ENCODE data around the gene LENEP.
"Not testable (repeated sequence)": the region's sequence is repeated elsewhere in the genome, so short reads cannot be mapped to it uniquely, and the experiment has no call there.

LENEP gene

DNA sequence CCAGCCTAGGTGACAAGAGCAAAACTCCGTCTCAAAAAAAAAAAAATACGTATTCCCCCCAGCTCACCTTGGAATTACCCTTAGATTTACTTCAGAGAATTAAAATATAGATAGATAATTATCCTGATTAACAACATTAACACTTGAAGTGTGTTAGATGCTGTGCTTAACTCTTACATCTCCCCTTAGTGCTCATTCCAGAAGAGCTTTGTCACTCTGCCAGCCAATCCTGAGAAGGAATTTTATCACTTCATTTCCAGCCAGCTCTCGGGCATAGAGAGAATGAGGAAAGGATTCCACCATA lies 21.2 kb upstream of the LENEP start:
- peak overlapping the region; percentile 85 for H3K4me3 ChIP-seq (ENCODE audit: low read length)
- TF ChIP-seq, protein P1, sequence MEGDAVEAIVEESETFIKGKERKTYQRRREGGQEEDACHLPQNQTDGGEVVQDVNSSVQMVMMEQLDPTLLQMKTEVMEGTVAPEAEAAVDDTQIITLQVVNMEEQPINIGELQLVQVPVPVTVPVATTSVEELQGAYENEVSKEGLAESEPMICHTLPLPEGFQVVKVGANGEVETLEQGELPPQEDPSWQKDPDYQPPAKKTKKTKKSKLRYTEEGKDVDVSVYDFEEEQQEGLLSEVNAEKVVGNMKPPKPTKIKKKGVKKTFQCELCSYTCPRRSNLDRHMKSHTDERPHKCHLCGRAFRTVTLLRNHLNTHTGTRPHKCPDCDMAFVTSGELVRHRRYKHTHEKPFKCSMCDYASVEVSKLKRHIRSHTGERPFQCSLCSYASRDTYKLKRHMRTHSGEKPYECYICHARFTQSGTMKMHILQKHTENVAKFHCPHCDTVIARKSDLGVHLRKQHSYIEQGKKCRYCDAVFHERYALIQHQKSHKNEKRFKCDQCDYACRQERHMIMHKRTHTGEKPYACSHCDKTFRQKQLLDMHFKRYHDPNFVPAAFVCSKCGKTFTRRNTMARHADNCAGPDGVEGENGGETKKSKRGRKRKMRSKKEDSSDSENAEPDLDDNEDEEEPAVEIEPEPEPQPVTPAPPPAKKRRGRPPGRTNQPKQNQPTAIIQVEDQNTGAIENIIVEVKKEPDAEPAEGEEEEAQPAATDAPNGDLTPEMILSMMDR (conservative IDR thresholded peaks at IDR 0.05; ENCODE audit: low read depth, low read length): no peak
- peak; percentile 30 for DNase-seq (ENCODE audit: low read depth)

DNA sequence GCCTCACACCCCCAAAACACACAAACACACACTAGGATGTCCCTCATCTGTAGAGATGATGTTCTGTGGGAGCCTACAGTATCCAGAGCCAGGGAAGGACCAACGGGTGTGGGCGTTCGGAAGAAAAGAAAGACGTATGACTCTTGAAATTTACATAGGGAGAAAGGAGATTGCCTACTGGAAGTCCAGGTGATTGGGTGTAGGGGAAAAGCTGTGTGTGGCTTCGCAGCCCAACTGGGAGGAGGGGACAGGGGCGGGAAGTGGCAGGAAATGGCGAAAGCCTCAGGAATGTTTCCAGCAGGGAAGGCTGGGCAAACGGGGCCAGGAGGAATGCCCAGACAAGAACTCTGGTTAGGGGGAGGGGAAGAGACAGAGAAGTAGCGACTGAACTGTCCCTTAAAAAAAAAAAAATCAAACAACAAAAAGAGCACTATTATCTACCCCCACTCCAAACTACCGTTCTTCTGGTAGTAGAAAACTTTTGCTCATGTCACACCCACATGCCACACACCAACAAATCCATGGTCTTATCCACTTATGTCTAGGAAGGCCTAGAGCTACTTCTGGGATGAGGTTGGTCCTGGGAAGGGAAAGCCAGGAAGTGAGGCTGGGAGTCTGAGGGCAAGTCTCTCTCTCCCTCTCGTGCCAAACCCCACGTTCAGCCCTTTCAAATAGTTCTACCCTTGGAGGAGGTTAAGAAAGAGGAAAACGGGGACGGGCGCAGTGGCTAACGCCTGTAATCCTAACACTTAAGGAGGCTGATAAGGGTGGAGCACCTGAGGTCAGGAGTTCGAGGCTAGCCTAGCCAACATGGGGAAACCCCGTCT lies 20.7 kb upstream of the LENEP start:
- peak; percentile 84 for DNase-seq (ENCODE audit: low read depth)
- TF ChIP-seq, protein P1 (conservative IDR thresholded peaks at IDR 0.05; ENCODE audit: low read depth, low read length): no peak
- H3K4me3 ChIP-seq (ENCODE audit: low read length): peak overlapping the region; percentile 85

DNA sequence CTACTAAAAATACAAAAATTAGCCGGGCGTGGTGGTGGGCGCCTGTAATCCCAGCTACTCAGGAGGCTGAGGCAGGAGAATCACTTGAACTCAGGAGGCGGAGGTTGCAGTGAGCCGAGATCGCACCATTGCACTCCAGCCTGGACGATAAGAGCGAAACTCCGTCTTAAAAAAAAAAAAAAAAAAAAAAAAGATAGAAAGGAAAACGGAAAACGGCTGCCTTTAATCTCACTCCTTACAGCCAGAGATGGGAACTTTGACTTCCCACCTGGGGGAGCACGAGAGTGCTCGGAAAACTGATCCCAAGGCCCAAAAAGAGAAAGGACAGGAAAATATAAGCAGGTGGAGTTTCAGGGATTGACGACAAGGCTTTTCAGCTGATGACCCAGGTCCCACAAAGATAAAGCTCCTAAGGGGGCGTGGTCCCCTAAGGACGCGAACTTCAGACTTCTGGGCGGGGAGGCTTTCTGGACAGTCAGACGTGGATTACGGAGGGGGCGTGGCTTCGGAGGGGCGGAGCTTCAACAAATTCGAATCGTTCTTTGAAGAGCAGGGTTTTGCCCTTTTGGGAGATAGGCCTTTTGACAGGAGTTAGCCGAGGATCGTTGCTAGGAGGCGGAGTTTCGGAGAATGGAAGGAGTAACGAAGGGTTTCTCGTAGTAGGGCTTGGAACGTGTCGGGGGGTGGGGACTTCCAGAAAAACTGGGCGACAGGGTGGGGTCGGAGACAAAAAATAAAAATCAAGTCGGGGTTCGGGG lies 19.9 kb upstream of the LENEP start:
- peak; percentile 89 for DNase-seq (ENCODE audit: low read depth)
- H3K4me3 ChIP-seq (ENCODE audit: low read length): peak overlapping the region; percentile 85

DNA sequence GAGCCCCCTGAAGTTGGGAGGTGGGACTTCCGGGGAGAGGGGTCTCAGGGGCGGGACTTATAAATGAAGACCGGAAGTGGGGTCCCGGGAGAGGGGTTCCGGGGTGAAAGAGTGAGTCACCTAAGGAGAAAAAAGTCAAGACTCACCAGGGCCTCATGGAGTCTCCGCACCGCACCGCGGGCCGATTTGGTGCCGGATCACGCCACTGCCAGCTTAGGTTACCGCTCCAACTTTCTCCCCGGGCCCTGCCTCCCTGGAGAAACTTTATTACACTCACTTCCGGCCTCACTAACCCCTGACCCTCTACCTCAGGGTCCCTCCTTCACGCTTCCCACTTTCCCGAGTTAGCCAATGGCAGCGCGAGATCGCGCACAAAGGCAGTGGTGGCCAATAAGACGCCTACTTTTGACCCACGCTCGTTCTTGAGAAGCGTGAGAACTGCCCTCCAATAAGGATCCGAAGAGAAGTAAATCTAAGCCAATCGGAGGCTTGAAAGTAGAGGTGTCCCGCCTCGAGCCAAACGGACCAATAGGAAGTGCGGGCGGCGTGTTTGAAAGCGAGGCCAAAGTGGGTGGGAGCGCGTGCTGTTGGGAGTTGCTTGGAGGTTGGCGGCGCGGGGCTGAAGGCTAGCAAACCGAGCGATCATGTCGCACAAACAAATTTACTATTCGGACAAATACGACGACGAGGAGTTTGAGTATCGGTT lies 19.1 kb upstream of the LENEP start, which contains the start of gene CKS1B:
Gene CKS1B, plus strand, starts transcription at position 580 of the 706 bp plus-strand sequence. Its CDS starts 65 bp downstream, at position 645.
- H3K4me3 ChIP-seq (ENCODE audit: low read length): peak within 1 kb of the TSS; percentile 85
- TF ChIP-seq, protein P1 (conservative IDR thresholded peaks at IDR 0.05; ENCODE audit: low read depth, low read length): no peak
- peak; percentile 100 for DNase-seq (ENCODE audit: low read depth)

More for the DNA sequence above, 19.9 kb upstream of the LENEP start:
- TF ChIP-seq, protein P1 (conservative IDR thresholded peaks at IDR 0.05; ENCODE audit: low read depth, low read length): peak; percentile 19

DNA sequence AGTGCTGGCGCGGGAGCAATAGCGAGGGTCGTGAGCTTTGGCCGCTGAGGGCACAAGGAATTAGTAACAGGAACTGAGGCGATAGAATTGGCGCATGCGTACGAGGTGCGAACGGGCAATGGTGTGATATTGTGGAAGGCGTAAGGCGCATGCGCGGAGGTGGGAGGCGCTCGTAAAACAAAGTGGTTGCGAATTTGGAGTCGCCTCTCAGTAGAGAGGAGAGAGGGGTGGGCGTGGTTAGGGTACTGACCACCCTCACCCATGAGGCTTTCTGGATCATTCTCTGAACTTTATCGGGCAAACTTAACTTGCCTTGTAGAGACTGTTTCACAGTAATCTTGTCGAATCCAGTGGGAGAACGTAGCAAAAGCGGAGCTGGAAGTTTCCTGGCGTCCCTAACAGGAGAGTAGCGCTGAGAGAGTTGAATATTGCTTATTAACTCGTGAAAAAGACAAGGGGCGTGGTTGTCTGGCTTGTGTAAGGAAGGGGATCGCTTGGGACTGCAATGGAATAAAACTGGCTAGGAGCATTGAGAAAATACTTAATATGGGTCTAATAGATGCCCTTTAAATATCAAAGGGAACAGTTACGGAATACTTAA lies 18.5 kb upstream of the LENEP start:
- DNase-seq (ENCODE audit: low read depth): peak; percentile 75
- H3K4me3 ChIP-seq (ENCODE audit: low read length): peak overlapping the region; percentile 85
- TF ChIP-seq, protein P1 (conservative IDR thresholded peaks at IDR 0.05; ENCODE audit: low read depth, low read length): no peak

DNA sequence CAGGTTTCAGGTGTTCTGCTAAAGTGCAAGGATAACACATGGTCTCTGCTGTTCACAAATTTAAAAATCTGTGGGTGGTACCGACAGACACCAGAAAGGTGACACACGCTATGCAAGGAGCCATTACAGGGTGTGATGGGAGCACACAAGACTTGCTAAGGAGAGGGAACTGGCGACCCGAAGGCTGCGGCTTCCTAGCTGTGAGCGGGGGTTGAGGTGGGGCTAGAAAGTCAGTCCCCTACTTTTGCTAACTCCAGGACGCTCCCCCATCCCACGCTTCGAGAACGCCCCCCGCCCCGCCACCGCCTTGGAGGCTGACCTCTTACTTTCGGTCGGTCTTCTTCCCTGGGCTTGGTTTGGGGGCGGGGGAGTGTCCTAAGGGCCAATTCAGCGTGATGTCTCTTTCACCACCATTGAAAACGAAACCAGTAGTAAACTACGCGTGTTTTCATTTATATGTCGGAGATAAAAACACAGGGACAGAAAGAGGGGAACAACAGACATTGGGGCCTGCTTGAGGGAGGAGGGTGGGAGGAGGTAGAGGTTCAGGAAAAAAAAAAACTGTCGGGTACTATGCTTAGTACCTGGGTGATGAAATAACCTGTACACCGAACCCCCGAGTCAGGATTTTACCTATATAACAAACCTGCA lies 17.9 kb upstream of the LENEP start:
- TF ChIP-seq, protein P1 (conservative IDR thresholded peaks at IDR 0.05; ENCODE audit: low read depth, low read length): no peak
- peak overlapping the region; percentile 85 for H3K4me3 ChIP-seq (ENCODE audit: low read length)
- DNase-seq (ENCODE audit: low read depth): no peak

DNA sequence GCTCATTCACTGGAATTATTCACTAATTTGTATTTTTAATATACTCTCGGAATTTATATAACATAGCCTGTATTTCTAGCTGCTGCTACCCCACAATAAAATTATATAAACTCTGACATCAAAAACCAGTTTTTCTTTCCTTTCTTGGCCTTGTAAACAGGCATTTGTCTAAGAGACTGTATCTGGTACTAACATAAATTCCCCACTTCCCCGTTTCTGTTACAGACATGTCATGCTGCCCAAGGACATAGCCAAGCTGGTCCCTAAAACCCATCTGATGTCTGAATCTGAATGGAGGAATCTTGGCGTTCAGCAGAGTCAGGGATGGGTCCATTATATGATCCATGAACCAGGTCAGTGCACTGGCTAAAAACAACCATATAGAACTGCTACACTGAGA lies 15.6 kb upstream of the LENEP start:
- DNase-seq (ENCODE audit: low read depth); H3K4me3 ChIP-seq (ENCODE audit: low read length): not testable (repeated sequence)

All from retinal pigment epithelial cell (primary cell).